ENCODE measurements around the gene NHS.

NHS gene

DNA sequence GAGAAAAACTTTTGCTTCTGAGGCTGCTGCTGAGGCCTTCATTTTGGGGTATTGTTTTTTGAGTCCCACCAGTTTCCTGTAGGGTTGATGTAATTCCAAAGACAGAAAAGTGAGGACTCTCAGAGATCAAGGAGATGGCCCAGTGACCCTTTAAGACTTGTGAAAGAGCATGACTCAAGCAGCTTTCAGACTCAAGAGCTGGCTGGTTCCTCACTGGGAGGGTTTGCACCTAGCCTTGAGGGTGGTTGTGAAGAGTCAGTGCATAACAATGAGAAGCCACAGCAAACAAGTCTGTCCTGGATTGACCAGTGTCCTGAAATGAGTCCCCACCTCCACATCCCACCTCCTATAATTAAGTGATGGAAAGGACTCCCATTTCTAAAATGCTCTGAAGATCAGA, 89.2 kb downstream of the NHS start:
- DNase-seq (ENCODE audit: low read depth): peak; percentile 70
- TF ChIP-seq, protein P1, sequence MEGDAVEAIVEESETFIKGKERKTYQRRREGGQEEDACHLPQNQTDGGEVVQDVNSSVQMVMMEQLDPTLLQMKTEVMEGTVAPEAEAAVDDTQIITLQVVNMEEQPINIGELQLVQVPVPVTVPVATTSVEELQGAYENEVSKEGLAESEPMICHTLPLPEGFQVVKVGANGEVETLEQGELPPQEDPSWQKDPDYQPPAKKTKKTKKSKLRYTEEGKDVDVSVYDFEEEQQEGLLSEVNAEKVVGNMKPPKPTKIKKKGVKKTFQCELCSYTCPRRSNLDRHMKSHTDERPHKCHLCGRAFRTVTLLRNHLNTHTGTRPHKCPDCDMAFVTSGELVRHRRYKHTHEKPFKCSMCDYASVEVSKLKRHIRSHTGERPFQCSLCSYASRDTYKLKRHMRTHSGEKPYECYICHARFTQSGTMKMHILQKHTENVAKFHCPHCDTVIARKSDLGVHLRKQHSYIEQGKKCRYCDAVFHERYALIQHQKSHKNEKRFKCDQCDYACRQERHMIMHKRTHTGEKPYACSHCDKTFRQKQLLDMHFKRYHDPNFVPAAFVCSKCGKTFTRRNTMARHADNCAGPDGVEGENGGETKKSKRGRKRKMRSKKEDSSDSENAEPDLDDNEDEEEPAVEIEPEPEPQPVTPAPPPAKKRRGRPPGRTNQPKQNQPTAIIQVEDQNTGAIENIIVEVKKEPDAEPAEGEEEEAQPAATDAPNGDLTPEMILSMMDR (conservative IDR thresholded peaks at IDR 0.05; ENCODE audit: control insufficient read depth, insufficient read depth, low read depth, low read length): no peak
- no peak overlapping the region for H3K4me3 ChIP-seq (ENCODE audit: control insufficient read depth, low read depth, low read length)

DNA sequence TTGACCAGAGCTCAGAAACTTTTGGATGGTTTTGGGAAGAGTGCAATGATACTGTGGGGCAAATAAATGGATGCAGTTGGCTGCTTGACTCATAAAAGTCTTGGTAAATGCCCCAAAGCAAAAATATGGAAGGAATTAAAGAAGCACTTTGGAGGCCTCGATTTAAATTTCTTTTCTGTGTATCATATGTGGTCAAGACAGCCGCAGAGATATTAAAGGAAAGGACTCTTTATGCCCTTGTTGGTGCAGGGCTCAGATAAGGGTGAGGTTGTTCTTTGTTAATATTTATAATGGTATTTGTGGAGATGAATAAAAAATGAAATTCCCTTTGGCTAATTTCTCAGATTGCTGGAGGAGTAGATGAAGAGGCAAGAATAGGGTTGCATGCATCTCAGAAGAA, 90.2 kb downstream of the NHS start:
- no peak for DNase-seq (ENCODE audit: low read depth)
- TF ChIP-seq, protein P1 (conservative IDR thresholded peaks at IDR 0.05; ENCODE audit: control insufficient read depth, insufficient read depth, low read depth, low read length): no peak
- no peak overlapping the region for H3K4me3 ChIP-seq (ENCODE audit: control insufficient read depth, low read depth, low read length)

DNA sequence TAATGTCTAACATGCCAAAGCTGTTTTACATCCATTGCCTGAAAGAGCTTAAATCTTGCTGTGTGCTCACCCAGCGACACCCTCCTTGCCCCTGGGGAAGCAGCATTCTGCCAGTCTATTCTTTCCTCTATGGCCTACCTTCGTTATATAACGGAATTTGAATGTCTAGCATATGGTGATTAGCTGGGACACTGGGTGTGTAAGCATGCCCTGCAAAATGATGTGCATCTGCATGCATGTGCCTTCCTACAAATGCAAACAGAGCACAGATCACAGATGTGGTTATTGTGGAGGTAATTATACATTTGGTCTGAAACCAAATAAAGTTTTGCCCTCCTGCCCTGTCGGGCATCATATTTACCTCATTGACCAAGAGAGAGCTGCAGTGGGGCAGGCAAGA, 90.8 kb downstream of the NHS start:
- no peak overlapping the region for H3K4me3 ChIP-seq (ENCODE audit: control insufficient read depth, low read depth, low read length)
- TF ChIP-seq, protein P1 (conservative IDR thresholded peaks at IDR 0.05; ENCODE audit: control insufficient read depth, insufficient read depth, low read depth, low read length): no peak
- DNase-seq (ENCODE audit: low read depth): no peak

DNA sequence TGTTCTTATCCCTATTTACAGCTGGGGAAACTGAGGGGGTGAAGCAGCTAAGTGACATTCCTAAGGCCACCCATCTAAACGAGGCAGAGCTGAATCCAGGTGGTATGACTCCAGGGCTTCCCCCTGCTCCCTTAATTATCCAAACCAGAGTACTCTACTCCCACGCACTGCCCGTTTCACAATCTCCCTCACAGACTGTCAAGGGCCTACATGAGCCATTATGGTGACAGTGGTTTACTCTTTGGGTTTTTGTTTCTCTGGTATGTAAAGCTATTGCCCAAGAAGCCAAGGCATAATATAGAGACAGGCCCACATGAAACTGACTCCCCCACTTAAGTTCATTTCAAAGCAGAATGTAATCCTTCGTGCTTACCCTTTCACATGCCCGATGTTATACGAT, 95.1 kb downstream of the NHS start:
- H3K4me3 ChIP-seq (ENCODE audit: control insufficient read depth, low read depth, low read length): no peak overlapping the region
- TF ChIP-seq, protein P1 (conservative IDR thresholded peaks at IDR 0.05; ENCODE audit: control insufficient read depth, insufficient read depth, low read depth, low read length): no peak
- DNase-seq (ENCODE audit: low read depth): peak; percentile 46

DNA sequence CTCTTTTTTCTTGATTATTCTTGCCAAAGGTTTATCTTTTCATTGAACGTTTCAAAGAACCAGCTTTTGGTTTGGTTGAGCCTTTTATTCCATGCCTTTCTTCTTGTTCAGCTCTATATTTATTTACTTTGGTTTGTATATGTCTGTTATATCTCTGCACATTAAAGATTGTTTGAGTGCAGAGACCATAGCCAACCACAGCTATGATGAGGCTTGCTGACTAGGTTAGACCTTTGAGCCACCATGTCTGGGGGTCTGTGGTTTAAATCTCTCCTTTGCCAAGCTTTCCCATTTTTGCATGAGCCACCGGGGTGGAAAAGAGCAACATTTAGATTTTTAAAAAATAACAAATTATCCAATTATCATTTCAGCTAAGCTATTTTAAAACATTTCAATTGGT, 96.1 kb downstream of the NHS start:
- no peak overlapping the region for H3K4me3 ChIP-seq (ENCODE audit: control insufficient read depth, low read depth, low read length)
- TF ChIP-seq, protein P1 (conservative IDR thresholded peaks at IDR 0.05; ENCODE audit: control insufficient read depth, insufficient read depth, low read depth, low read length): no peak
- no peak for DNase-seq (ENCODE audit: low read depth)

DNA sequence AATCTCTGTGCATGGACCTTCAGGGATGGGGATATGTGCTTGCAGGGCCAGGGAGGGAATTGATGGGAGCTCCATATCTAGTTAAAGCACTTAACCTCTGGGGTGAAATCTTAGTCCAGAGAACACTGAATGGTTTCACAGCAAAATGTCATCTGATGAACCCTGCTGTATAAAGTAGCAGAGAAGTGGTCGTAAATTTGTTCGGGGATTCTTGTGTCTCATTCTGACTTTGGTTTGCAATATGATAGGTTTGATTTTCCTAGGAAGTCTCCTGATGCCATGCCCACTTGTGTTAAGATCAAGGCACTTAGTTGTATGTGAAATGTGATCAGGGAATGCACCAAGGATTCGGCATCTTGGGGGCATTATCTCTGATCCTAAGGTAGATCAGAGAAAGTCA, 96.9 kb downstream of the NHS start:
- no peak overlapping the region for H3K4me3 ChIP-seq (ENCODE audit: control insufficient read depth, low read depth, low read length)
- no peak for DNase-seq (ENCODE audit: low read depth)
- TF ChIP-seq, protein P1 (conservative IDR thresholded peaks at IDR 0.05; ENCODE audit: control insufficient read depth, insufficient read depth, low read depth, low read length): no peak

DNA sequence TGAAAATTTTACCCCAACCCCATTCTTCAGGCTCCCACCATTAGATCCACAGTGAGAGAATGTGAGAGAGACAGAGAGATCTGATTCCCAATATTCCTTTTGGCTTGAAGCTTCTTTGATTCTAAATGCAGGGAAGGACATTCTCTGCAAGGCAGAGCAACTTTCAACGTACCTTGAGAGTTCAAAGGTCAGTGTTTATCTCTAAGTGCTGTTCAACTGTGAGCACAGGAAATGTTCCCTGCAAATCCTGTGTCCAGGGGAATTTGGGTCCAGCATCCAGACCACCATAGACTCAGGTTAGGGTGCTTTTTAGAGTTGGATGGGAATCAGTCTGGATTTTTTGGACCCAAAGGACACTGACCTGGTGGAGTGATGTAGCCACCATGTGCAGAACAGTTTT, 97.4 kb downstream of the NHS start:
- no peak for DNase-seq (ENCODE audit: low read depth)
- no peak overlapping the region for H3K4me3 ChIP-seq (ENCODE audit: control insufficient read depth, low read depth, low read length)
- TF ChIP-seq, protein P1 (conservative IDR thresholded peaks at IDR 0.05; ENCODE audit: control insufficient read depth, insufficient read depth, low read depth, low read length): no peak

Data from fibroblast of mammary gland (primary cell).